ENCODE results near the gene PTGDR2. TPM values are rescaled to one million over a fixed set of nuclear protein-coding genes. Genes with fewer than 3 reads are reported as not detected.

Gene PTGDR2
- total RNA-seq, 1 donor from 2014 or later = 2.6 TPM

- H3K27me3 Mint-ChIP-seq = no peaks in the 10 kb centered on the region
- no peak for DNase-seq (ENCODE audit: extremely low spot score, unreplicated experiment)
- H3K27ac Mint-ChIP-seq = no peak overlapping the region
- H3K4me1 Mint-ChIP-seq (ENCODE audit: unreplicated experiment) = peaks cover 14% of the 10 kb centered on the region
- TF ChIP-seq CTCF (conservative IDR thresholded peaks at IDR 0.05) = no peak
- no peaks in the 10 kb centered on the region for H3K36me3 Mint-ChIP-seq
- no peak overlapping the region for H3K4me3 Mint-ChIP-seq
- H3K9me3 Mint-ChIP-seq = no peaks in the 10 kb centered on the region
Measured at GRCh38 chr11:60863550-60864521, 8.1 kb upstream of the PTGDR2 start.

- Mint-ChIP-seq H3K27me3 (no peaks in the 10 kb centered on the region), H3K4me3 (no peak overlapping the region), H3K36me3 (no peaks in the 10 kb centered on the region), H3K4me1 (ENCODE audit: unreplicated experiment) (peaks cover 23% of the 10 kb centered on the region), H3K27ac (no peak overlapping the region), H3K9me3 (no peaks in the 10 kb centered on the region)
- DNase-seq (ENCODE audit: extremely low spot score, unreplicated experiment) = no peak
- no peak for TF ChIP-seq CTCF (conservative IDR thresholded peaks at IDR 0.05)
Measured at GRCh38 chr11:60862171-60862570, 6.4 kb upstream of the PTGDR2 start.

GRCh38 chr11:60860943-60861342 lies 5.2 kb upstream of the PTGDR2 start:
- H3K4me1 Mint-ChIP-seq (ENCODE audit: unreplicated experiment) = peaks cover 29% of the 10 kb centered on the region
- H3K27ac Mint-ChIP-seq = no peak overlapping the region
- no peaks in the 10 kb centered on the region for H3K27me3 Mint-ChIP-seq
- no peak for TF ChIP-seq CTCF (conservative IDR thresholded peaks at IDR 0.05)
- no peaks in the 10 kb centered on the region for H3K36me3 Mint-ChIP-seq
- H3K9me3 Mint-ChIP-seq = no peaks in the 10 kb centered on the region
- no peak overlapping the region for H3K4me3 Mint-ChIP-seq
- no peak for DNase-seq (ENCODE audit: extremely low spot score, unreplicated experiment)

- Mint-ChIP-seq H3K4me3 (no peak overlapping the region), H3K27me3 (peaks cover 3% of the 10 kb centered on the region)
Measured at GRCh38 chr11:60859616-60860250, 4.0 kb upstream of the PTGDR2 start.

More at GRCh38 chr11:60859616-60860250, 4.0 kb upstream of the PTGDR2 start:
- Mint-ChIP-seq H3K4me1 (ENCODE audit: unreplicated experiment) (peaks cover 34% of the 10 kb centered on the region), H3K36me3 (no peaks in the 10 kb centered on the region), H3K27ac (no peak overlapping the region), H3K9me3 (no peaks in the 10 kb centered on the region)
- DNase-seq (ENCODE audit: extremely low spot score, unreplicated experiment) = no peak
- TF ChIP-seq CTCF (conservative IDR thresholded peaks at IDR 0.05) = no peak
